GM12872 (cell line): ENCODE measurements around the gene RBM47.

Experiments used
- CTCF ChIP-seq: IDR thresholded peaks from 3 replicates; pipeline ENCODE4 v1.5.1; 2011; ENCODE audit warnings: low read depth, mild to moderate bottlenecking, low read length, moderate library complexity; ENCODE audit not compliant: insufficient read depth

The RBM47 gene

GRCh38 chr4:40570348-40571077 lies 59.2 kb downstream of the RBM47 start:
- no peak for TF ChIP-seq CTCF

GRCh38 chr4:40564815-40565483 lies 64.7 kb downstream of the RBM47 start:
- TF ChIP-seq CTCF: no peak

DNA sequence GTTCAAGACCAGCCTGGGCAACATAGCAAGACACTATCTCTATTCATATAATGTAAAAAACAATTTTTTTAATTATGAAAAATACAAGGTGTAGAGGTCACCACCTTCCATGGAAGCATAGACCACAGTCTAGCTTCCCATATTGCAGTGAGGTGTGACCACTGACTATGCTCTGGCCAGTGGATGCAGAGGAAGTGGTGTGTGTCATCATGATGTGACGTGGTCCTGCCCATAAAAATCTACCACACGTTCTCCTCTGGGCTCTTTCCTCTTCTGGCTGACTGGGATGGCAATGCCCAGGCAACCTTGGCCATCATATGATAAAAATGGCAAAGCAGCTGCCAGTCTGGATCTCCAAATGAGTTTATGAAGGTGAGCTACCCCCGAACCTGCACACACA lies 65.7 kb downstream of the RBM47 start:
- no peak for TF ChIP-seq CTCF

- no peak for TF ChIP-seq CTCF
Measured at GRCh38 chr4:40563401-40563800, 66.3 kb downstream of the RBM47 start.

DNA sequence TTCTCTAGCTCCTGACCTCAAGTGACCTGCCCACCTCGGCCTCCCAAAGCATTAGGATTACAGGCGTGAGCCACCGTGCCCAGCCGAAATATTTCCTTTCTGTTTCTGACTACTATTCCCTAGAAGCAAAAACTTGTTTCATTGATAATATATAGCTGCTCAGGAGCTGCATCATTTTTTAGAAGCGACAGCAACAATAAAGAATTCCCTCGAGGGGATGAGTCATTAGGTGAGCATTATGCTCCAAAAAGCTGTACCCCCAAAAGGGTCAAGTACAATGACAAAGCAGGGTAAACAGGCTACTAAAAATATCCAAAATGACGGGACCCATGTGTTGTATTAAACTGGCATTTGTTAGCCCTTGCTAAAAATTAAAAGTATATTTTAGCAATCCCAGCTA lies 67.0 kb downstream of the RBM47 start:
- no peak for TF ChIP-seq CTCF

DNA sequence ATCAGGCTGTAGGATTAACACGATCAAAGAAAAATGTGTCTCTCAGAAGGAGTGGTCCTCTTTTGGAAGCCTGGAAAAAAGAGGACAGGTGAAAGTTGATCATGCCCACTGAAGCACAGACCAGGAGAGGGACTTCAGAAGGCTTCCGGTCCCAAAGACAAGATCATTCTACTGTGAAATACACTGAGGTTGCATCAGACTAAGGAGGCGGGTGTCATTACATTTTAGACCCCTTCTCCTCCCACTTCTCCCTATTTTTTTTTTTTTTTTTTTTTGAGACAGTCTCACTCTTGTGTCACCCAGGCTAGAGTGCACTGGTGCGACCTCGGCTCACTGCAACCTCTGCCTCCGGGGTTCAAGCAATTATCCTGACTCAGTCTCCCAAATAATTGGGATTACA lies 67.5 kb downstream of the RBM47 start:
- no peak for TF ChIP-seq CTCF

DNA sequence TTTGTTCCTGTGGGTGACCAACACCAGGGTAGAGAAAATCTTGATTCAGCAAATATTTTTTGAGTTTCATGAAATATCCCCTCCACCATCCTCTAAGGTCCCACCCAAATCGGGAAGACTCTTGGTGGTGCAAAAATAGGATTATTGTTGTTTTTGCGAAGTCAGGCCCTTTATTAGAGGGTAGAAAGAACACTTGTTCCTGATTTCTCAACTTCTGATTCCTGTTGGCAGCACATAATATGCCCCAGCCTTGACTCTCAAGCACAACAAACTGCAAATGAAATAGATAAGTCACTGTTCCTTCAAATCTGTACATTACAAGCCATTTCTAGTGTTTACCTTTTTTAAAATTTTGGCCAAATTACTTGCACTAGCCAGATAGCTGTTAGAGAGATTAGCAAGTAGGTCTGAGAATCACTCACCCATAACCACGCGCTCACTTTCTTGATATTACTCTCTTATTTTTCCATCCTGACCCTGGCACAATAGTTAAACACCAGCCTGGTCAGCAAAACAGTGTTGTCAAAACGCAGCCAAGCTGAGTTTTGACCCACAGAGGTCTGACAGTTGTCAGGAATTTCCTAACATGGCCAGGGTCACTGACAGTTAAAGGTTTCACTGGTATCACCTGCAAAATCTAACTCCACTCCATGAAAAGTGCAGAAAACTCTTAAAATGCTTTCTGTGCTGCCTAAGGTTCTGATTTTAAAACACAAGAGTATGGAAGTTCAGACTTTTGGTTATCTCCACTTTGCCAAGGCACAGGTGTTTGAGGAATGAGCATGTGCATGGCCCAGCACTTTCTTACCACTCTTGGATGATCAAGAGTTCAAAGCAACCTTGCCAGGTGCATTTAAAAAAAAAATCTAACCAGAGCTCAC lies 69.8 kb downstream of the RBM47 start:
- TF ChIP-seq CTCF: no peak
